HepG2 (cell line): ENCODE results near the gene ATP8B1. TPM values are rescaled to one million over a fixed set of nuclear protein-coding genes. Genes with fewer than 3 reads are reported as not detected.
A peak's percentile ranks its signal among the peaks of the same experiment; 100 is the strongest.

Experiments
- ATF2 ChIP-seq: sonication (generic); formaldehyde crosslinking; IDR thresholded peaks from 2 replicates; pipeline ENCODE4 v1.4.0; 2020; ENCODE audit warnings: missing genetic modification reagents
- ATM ChIP-seq: fragments of 450-650 bp; IDR thresholded peaks from 2 replicates; pipeline ENCODE4 v1.7.1; 2017; ENCODE audit warnings: mild to moderate bottlenecking, borderline replicate concordance
- CBFB ChIP-seq: sonication (generic); formaldehyde crosslinking; IDR thresholded peaks from 2 replicates; pipeline ENCODE4 v1.4.0; 2020; ENCODE audit warnings: missing genetic modification reagents
- HMGXB3 ChIP-seq: sonication (generic); formaldehyde crosslinking; IDR thresholded peaks from 2 replicates; pipeline ENCODE4 v1.4.0; 2020; ENCODE audit warnings: missing genetic modification reagents, borderline replicate concordance
- IKZF1 ChIP-seq: fragments of 450-650 bp; IDR thresholded peaks from 2 replicates; pipeline ENCODE4 v1.7.1; 2016
- KDM3A ChIP-seq: IDR thresholded peaks from 2 replicates; pipeline ENCODE4 v1.6.1; 2018; ENCODE audit warnings: low read depth, missing compliant biosample characterization
- KDM4B ChIP-seq: sonication (generic); formaldehyde crosslinking; IDR thresholded peaks from 2 replicates; pipeline ENCODE4 v1.4.0; 2020; ENCODE audit warnings: missing genetic modification reagents
- MEIS1 ChIP-seq: sonication (generic); formaldehyde crosslinking; IDR thresholded peaks from 2 replicates; pipeline ENCODE4 v1.9.0; 2021; ENCODE audit warnings: mild to moderate bottlenecking, missing genetic modification reagents, moderate library complexity, borderline replicate concordance
- RFX1 ChIP-seq: fragments of 450-650 bp; IDR thresholded peaks from 2 replicates; pipeline ENCODE4 v1.6.1; 2017
- SOX5 ChIP-seq: IDR thresholded peaks from 2 replicates; pipeline ENCODE4 v1.6.1; 2016; ENCODE audit warnings: borderline replicate concordance
- ZNF143 ChIP-seq: sonication (generic); formaldehyde crosslinking; IDR thresholded peaks from 2 replicates; pipeline ENCODE4 v1.4.0; 2020; ENCODE audit warnings: missing genetic modification reagents
- ZNF232 ChIP-seq: sonication (generic); formaldehyde crosslinking; IDR thresholded peaks from 2 replicates; pipeline ENCODE4 v1.4.0; 2020; ENCODE audit warnings: missing genetic modification reagents, borderline replicate concordance
- ZNF335 ChIP-seq: sonication (generic); formaldehyde crosslinking; IDR thresholded peaks from 2 replicates; pipeline ENCODE4 v1.4.0; 2020; ENCODE audit warnings: missing genetic modification reagents
- ZNF570 ChIP-seq: sonication (generic); formaldehyde crosslinking; IDR thresholded peaks from 2 replicates; pipeline ENCODE4 v1.4.0; 2020; ENCODE audit warnings: mild to moderate bottlenecking, missing genetic modification reagents, borderline replicate concordance
- ZNF891 ChIP-seq: sonication (generic); formaldehyde crosslinking; IDR thresholded peaks from 2 replicates; pipeline ENCODE4 v1.5.0; 2020; ENCODE audit warnings: mild to moderate bottlenecking, missing genetic modification reagents
- polyA plus RNA-seq, 8 experiments: library from polyadenylated mRNA; depleted of rRNA in 3 of 8; stranded (reverse) in 7 of 8; unstranded in 1 of 8; fragments of >200 nt; fragmentation: Illumina TruSeq in 4 of 8; extraction: Trizol in 4 of 8; gene quantifications; 2 replicates each; pipeline versions ENCODE4 v1.2.1 to v1.2.3, GENCODE V29; 2011 to 2016; ENCODE audit warnings: low read depth in 4 of 8, missing spikeins in 1 of 8, mixed read lengths in 1 of 8; ENCODE audit not compliant: insufficient read depth in 1 of 8
- total RNA-seq, 5 experiments: library from RNA; depleted of rRNA; stranded (reverse); fragments of >200 nt; fragmentation: Illumina TruSeq; extraction: Trizol; gene quantifications; 2 replicates each; pipeline ENCODE4 v1.2.3, GENCODE V29; 2016; ENCODE audit warnings: low read depth in 1 of 5
- TF ChIP-seq, protein P1 (sequence below): sonication (generic); formaldehyde crosslinking; IDR thresholded peaks from 2 replicates; pipeline ENCODE4 v1.4.0; 2020; ENCODE audit warnings: missing genetic modification reagents
- TF ChIP-seq, protein P2 (sequence below): sonication (generic); formaldehyde crosslinking; IDR thresholded peaks from 2 replicates; pipeline ENCODE4 v1.8.1; 2023; ENCODE audit warnings: missing genetic modification reagents, inconsistent platforms, borderline replicate concordance

The ATP8B1 gene
- total and polyA plus RNA-seq, 2 of the 13 experiments (the other 11 are each of a cell fraction or from before 2014, with no cell fraction given), result 2.8 to 4.0 TPM

DNA sequence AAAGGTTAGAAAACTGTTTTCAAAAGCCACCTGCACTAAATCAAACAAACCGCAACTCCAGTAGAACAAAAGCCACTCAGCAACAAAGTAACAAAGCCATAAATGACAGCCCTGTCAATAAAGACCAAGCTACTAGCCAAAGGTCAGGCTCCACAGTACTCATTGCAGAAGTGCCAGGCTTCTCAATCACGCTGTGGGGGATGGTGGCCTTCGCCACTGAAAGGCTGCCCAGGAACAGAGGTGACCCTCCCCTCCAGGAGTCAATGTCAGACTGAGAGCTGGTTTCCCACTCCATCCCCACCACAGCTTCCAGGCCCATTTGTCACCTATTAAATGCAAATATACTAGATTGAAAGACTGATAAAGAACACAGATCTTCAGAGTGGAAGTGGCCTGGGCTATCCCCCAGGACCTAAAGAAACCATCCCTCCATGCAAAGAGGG is 5.9 kb downstream of the ATP8B1 start (continued):
- TF ChIP-seq, protein P1, sequence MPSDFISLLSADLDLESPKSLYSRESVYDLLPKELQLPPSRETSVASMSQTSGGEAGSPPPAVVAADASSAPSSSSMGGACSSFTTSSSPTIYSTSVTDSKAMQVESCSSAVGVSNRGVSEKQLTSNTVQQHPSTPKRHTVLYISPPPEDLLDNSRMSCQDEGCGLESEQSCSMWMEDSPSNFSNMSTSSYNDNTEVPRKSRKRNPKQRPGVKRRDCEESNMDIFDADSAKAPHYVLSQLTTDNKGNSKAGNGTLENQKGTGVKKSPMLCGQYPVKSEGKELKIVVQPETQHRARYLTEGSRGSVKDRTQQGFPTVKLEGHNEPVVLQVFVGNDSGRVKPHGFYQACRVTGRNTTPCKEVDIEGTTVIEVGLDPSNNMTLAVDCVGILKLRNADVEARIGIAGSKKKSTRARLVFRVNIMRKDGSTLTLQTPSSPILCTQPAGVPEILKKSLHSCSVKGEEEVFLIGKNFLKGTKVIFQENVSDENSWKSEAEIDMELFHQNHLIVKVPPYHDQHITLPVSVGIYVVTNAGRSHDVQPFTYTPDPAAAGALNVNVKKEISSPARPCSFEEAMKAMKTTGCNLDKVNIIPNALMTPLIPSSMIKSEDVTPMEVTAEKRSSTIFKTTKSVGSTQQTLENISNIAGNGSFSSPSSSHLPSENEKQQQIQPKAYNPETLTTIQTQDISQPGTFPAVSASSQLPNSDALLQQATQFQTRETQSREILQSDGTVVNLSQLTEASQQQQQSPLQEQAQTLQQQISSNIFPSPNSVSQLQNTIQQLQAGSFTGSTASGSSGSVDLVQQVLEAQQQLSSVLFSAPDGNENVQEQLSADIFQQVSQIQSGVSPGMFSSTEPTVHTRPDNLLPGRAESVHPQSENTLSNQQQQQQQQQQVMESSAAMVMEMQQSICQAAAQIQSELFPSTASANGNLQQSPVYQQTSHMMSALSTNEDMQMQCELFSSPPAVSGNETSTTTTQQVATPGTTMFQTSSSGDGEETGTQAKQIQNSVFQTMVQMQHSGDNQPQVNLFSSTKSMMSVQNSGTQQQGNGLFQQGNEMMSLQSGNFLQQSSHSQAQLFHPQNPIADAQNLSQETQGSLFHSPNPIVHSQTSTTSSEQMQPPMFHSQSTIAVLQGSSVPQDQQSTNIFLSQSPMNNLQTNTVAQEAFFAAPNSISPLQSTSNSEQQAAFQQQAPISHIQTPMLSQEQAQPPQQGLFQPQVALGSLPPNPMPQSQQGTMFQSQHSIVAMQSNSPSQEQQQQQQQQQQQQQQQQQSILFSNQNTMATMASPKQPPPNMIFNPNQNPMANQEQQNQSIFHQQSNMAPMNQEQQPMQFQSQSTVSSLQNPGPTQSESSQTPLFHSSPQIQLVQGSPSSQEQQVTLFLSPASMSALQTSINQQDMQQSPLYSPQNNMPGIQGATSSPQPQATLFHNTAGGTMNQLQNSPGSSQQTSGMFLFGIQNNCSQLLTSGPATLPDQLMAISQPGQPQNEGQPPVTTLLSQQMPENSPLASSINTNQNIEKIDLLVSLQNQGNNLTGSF (CRISPR knock-in tag), result no peak
- TF ChIP-seq ATF2 (CRISPR knock-in tag), result peak; percentile 79; the same call in 1 of the 2 replicates
- peak; percentile 86; the same call in 1 of the 2 replicates for TF ChIP-seq ZNF232 (CRISPR knock-in tag)
- TF ChIP-seq ATM, result no peak
- TF ChIP-seq ZNF891 (CRISPR knock-in tag), result no peak
- no peak for TF ChIP-seq IKZF1
- peak; percentile 96 for TF ChIP-seq MEIS1
- TF ChIP-seq RFX1, result no peak
- 0 out of 2 replicates have a peak, but pooled peaks have one; percentile 69 for TF ChIP-seq KDM3A
- TF ChIP-seq HMGXB3 (CRISPR knock-in tag), result no peak
- TF ChIP-seq SOX5 (CRISPR knock-in tag), result peak; percentile 100
- peak; percentile 39; the same call in 1 of the 2 replicates for TF ChIP-seq ZNF143 (CRISPR knock-in tag)
- TF ChIP-seq CBFB (CRISPR knock-in tag), result peak; percentile 90
- 0 out of 2 replicates have a peak, but pooled peaks have one; percentile 69 for TF ChIP-seq KDM4B (CRISPR knock-in tag)
- TF ChIP-seq ZNF570 (CRISPR knock-in tag), result no peak
- TF ChIP-seq ZNF335 (CRISPR knock-in tag), result peak; percentile 53; the same call in 1 of the 2 replicates
- TF ChIP-seq, protein P2, sequence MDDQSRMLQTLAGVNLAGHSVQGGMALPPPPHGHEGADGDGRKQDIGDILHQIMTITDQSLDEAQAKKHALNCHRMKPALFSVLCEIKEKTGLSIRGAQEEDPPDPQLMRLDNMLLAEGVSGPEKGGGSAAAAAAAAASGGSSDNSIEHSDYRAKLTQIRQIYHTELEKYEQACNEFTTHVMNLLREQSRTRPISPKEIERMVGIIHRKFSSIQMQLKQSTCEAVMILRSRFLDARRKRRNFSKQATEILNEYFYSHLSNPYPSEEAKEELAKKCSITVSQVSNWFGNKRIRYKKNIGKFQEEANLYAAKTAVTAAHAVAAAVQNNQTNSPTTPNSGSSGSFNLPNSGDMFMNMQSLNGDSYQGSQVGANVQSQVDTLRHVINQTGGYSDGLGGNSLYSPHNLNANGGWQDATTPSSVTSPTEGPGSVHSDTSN (CRISPR knock-in tag), result peak; percentile 63; the same call in 1 of the 2 replicates
